Measurements from ENCODE around the gene PPP2R3A.
"Not testable (repeated sequence)": the region's sequence is repeated elsewhere in the genome, so short reads cannot be mapped to it uniquely, and the experiment has no call there.

The PPP2R3A gene

GRCh38 chr3:136149667-136150066 is 184.1 kb downstream of the PPP2R3A start:
- DNase-seq: no peak

GRCh38 chr3:136151219-136151618 is 185.7 kb downstream of the PPP2R3A start:
- DNase-seq: no peak

- DNase-seq: no peak
Measured at GRCh38 chr3:136152176-136152843, 186.8 kb downstream of the PPP2R3A start.

GRCh38 chr3:136152963-136153362 is 187.4 kb downstream of the PPP2R3A start:
- no peak for DNase-seq

GRCh38 chr3:136161516-136161915 is 196.0 kb downstream of the PPP2R3A start:
- DNase-seq: no peak

DNA sequence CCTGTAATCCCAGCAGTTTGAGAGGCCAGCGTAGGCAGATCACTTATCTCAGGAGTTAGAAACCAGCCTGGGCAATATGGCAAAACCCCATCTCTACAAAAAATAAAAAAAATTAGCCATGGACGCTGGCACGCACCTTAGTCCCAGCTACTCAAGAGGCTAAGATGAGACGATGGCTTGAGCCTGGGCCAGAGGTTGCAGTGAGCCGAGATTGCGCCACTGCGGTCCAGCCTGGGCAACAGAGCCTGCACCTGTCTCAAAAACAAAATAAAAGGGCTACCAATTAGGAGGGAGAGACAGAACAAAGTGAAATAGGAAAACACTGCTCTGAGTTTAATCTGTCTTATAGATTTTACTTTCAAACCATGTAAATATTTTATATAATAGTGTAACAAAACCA is 196.8 kb downstream of the PPP2R3A start:
- DNase-seq: no peak

DNA sequence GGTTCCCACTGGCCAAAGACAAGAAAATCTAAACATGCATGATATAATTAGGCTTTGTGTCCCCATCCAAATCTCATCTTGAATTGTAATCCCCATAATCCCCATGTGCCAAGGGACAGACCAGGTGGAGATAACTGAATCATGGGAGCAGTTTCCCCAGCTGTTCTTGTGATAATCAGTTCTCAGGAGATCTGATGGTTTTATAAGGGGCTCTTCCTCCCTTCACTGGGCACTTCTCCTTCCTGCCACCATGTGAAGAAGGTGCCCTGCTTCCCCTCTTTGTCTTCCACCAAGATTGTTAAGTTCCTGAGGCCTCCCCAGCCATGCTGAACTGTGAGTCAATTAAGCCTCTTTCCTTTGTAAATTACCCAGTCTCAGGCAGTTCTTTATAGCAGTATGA is 198.1 kb downstream of the PPP2R3A start:
- not testable (repeated sequence) for DNase-seq

DNA sequence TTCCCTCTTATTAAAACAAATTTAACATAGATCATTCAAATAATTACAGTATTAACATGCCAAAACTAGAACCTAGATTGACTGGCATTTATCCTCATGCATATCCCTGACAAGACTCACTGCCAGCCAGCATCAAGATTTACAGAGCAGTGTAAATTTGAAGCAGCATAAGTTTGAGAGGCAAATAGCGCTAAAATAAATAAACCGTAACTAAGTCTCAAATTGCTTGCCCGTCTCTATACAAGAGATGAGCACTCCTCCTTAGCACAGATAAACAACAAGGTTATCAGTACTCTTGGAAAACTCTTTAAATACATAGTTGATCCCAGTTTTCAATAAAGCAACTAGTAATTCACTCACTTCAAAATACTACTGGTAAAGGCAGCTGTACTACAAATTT is 201.0 kb downstream of the PPP2R3A start:
- DNase-seq: no peak

DNA sequence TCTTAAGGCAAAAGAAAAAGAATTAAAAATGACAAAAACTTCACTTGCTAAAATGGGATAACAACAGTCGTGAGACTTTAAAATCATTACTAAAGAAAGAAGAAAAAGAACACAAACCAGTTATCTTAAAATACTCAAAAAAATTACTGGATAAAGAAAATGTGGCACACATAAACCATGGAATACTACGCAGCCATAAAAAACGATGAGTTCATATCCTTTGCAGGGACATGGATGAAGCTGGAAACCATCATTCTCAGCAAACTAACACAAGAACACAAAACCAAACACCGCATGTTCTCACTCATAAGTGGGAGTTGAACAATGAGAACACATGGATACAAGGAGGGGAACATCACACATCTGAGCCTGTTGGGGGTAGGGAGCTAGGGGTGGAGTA is 202.7 kb downstream of the PPP2R3A start:
- not testable (repeated sequence) for DNase-seq

DNA sequence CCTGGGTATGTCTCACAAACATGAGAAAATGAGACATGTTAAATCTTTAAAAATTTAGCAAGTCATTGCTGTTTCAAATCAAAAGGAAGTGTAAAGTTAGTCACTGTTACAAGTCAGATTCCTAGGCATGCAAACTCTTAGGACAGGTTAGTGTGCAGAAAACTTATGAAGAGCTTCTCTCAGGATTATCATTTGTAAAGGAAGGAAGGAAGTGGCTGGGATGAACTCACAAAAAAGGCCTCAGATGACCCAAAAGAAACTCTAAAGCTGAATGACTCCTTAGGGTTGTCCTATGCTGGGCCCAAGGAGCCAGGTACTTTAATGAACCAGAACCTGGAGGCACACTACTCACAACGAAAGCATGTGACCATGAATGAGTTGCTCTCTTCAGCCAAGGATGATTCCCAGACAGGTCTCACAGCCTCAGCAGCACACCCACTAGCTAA is 205.6 kb downstream of the PPP2R3A start:
- no peak for DNase-seq

- DNase-seq: no peak
Measured at GRCh38 chr3:136173939-136174490, 208.5 kb downstream of the PPP2R3A start.

DNA sequence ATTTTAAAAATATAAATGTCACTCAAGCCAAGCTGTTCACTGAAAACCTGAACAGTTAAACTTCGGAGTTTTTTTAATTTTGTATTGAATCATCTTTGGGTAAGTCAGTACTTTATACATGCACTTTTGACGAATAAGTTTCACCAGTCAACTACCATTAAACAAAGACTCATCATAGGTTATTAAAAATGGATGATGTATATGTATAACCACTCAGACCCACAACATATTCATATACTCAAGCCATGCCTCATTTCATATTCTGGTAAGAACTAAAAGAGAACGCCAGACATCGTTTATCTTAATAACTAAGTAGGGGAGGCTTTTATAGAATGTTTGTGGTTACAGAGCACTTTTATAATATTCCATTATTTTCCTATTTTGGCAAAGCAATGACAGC is 212.3 kb downstream of the PPP2R3A start:
- no peak for DNase-seq

DNA sequence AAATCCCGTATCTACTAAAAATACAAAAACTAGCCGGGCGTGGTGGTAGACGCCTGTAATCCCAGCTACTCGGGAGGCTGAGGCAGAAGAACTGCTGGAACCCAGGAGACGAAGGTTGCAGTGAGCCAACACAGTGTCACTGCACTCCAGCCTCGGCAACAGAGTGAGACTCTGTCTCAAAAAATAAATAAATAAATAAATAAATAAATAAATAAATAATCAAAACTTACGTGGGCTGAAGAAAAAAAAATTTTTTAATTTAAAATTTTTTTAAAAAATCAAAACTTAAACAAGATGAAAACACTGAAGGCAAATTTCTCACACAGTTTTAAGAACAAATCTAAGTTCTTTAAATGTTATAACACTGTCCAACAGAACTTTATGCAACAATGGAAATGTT is 216.2 kb downstream of the PPP2R3A start:
- DNase-seq: no peak

DNA sequence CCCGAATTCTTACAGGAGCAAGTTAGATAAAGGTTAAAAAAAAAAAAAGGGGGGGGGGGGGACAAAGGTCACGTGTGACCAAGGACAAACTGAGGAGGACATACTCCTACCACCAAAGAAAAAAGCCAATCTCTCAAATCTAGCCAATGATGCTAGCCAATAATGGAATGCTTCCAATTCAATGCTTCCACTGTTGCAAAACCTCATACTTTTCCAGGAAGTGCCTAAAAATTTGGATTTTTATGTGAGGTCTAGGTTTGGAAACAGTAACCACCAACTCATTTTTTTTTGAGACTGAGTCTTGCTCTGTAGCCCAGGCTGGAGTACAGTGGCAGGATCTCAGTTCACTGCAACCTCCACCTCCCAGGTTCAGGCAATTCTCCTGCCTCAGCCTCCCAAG is 219.2 kb downstream of the PPP2R3A start:
- DNase-seq: no peak

GRCh38 chr3:136186344-136186743 is 220.8 kb downstream of the PPP2R3A start:
- no peak for DNase-seq

DNA sequence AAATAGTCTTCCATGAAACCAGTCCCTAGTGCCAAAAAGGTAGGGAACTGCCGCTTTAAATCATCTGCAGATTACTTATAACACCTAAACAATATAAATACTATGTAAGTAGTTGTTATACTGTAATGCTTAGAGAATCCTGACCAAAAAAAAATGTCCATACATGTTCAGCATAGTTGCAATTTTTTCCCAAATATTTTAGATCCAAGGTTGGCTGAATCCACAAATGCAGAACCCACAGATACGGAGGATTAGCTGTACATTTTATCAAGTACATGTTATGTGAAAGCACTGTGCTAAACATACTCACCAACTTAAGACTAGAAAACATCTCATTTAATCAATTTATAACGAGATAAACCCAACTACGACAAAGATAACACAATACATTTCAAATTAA is 221.3 kb downstream of the PPP2R3A start:
- DNase-seq: no peak

DNA sequence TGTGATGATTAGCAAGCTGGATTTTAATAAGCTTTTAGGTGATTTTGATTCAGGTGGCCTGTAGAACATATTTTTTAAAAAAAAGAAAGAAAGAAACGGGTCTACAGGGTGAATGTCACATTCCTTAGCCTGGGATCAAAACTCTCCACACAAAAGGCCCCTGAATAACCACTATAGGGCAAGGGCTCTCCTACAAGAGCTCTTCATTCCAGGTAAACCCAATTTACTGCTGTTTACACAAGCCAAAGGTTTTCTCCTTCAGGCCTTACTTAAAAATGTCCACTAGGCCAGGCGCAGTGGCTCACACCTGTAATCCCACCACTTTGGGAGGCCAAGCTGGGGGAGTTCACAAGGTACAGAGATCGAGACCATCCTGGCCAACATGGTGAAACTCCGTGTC is 222.3 kb downstream of the PPP2R3A start:
- DNase-seq: no peak

DNA sequence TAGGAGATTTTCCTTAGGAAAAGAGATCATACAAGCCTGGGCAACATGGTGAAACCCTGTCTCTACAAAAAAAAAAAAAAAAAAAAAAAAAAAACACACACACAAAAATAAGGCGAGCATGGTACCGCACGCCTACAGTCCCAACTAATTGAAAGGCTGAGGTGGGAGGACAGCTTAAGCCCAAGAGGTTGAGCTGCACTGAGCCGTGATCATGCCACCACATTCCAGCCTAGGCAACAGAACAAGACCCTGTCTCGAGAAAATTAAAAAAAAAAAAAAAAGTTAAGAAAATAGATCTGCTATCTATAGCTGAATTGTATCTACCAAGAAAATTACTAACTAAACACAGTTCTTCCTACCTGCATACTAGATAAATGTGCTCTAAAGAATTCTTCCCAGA is 223.5 kb downstream of the PPP2R3A start:
- no peak for DNase-seq

DNA sequence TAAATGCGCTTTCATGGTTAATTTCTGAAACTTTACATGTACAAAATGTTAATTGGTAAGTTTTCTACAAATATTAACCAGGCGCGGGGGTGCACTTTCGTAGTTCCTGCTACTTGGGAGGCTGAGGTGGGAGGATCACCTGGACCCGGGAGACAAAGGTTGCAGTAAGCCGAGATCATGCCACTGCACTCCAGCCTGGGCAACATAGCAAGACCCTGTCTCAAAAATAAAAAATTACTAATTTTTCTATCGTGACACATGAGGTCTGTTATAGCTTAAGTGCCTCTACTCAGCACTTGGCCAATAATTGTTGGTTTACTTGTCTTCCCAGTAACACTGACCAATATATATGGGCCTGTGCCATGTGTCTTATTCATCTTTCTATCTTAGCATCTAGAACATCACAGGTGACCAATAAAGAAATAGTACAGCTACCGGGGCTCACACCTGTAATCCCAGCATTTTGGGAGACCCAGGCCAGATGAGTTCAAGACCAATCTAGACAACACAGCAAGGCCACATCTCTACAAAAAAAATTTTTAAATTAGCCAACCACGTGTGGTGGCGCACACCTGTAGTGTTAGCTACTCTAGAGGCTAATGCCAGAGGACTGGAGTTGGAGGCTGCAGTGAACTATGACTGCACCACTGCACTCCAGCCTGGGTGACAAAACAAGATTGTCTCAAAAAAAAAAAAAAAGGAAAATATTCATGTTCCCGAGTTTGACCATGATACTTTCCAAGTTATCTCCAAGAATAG is 224.5 kb downstream of the PPP2R3A start:
- no peak for DNase-seq

GRCh38 chr3:136192195-136192594 is 226.7 kb downstream of the PPP2R3A start:
- DNase-seq: not testable (repeated sequence)

GRCh38 chr3:136192831-136193230 is 227.3 kb downstream of the PPP2R3A start:
- no peak for DNase-seq

- peak in 1 of 51 donors; percentile 21 for DNase-seq
Measured at GRCh38 chr3:136193278-136194054, 227.9 kb downstream of the PPP2R3A start.

All from hypothalamus (tissue), 51 donors.